ENCODE data around the gene CBS.
"Not testable (repeated sequence)": the region's sequence is repeated elsewhere in the genome, so short reads cannot be mapped to it uniquely, and the experiment has no call there.

The CBS gene

GRCh38 chr21:43023175-43023574 lies 52.5 kb downstream of the CBS start:
- no peak for DNase-seq

DNA sequence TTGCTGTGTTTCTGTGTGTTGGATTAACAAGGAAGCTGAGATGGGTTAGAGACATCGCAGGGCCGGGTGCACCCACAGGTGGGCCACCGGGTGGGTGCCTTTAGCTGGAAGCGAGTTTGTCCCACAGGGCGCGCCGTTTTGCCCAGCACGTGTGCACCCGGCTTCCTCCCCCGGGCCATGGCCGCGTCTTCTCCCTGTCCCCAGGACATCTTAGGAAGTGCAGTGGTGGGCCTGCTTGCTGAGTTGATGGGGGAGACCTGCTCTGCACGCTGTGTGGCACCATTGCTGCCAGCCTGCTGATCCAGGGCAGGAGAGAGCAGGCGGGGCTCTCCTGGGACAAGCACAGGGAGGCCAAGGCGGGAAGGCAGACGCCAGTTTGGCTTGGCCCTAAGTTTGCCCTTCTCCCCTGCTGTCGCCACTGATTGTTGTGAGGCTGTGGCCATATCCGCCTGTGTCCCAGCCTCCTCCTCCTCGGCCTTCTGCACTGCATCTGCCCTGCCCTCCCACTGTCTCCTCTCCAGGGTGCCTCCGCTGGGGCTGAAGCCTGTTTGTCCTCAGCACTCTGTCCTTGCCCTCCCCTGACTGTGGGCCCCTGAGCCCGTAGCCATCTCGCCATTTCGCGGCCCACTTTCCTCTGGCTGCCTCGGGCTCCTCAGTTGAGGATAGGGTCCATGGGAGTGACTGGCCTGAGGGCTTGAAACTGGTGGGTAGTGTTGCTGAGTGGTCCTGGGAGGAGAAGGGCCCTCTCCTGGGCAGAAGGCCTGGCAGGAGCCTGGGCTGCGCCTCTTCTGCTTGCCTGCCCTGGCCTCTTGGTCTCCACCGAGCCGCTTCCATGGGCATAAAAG lies 53.7 kb downstream of the CBS start:
- DNase-seq = no peak

GRCh38 chr21:43021191-43021590 lies 54.4 kb downstream of the CBS start:
- no peak for DNase-seq

- DNase-seq = no peak
These were observed 54.9 kb downstream of the CBS start for GRCh38 chr21:43020771-43021170.

DNA sequence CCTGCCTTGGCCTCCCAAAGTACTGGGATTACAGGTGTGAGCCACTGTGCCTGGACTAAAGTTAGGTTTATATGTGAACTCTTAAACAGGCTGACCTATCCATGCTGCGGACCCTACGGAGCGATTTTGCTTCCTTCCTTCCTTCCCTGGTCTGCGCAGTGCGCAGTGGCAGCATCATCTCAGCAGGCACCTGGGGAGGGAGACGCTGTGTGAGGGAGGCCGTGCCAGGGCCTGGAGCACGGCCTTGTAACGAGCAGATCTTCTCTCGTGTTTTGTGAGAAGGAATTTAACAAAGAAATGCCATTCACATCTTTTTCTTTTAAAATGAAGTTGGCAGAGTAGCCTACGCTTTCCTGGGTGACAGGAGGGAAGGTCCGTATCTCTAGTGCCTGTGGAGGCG lies 55.5 kb downstream of the CBS start:
- DNase-seq = no peak

DNA sequence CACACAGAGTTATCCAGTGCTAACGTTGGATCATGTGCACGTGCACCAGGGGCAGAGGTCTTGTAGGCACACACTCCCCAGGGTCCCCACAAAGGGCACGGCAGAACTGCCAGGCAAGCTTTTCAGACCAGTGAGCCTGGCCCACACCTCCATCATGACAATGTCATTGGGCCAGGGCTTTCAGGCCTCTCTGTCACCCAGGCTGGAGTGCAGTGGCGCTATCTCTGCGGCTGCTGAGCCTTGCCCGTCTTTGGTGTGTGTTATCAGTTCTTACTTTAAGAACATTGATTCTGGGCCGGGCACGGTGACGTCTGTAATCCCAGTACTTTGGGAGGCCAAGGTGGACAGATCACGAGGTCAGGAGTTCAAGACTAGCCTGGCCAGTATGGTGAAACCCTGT lies 57.1 kb downstream of the CBS start:
- no peak for DNase-seq

DNA sequence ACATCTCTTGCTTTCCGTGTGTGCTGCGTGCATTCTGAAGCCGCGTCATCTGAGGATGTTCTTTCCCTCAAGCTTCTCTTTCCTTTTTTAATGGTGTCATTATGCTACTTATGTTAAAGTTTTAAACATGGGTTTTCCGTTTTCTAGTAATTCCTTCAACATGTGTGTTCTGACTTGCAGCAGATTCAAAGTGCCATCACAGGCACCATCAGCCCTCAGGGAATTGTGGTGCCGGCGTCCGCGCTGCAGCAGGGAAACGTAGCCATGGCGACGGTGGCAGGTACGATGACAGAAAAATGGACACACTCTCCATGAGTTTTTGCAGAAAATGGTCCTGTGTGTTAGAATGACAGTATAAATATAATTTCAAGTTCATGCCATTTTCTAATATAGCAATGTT lies 58.9 kb downstream of the CBS start:
- no peak for DNase-seq

- DNase-seq = no peak
These were observed 59.6 kb downstream of the CBS start for GRCh38 chr21:43015906-43016540.

DNA sequence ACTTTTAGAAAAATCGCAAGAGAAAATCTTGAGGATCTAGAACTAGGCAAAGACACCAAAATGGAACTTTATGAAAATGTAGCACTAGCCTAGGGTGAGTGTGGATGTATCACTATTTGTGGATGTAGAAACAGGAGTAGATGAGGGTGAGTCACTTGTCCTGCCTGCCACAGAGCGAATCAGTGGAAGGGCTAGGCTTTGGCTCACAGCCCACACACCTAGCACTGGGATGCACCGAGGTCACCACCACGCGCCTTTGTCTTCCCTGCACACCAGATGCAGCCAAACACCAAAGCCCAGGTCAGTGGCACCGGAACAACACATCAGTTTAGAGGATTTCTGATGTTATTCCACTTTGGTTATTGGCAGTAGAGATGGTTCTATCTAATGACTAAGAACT lies 63.0 kb downstream of the CBS start:
- DNase-seq = no peak

GRCh38 chr21:43006874-43007208 lies 68.8 kb downstream of the CBS start:
- DNase-seq = no peak

DNA sequence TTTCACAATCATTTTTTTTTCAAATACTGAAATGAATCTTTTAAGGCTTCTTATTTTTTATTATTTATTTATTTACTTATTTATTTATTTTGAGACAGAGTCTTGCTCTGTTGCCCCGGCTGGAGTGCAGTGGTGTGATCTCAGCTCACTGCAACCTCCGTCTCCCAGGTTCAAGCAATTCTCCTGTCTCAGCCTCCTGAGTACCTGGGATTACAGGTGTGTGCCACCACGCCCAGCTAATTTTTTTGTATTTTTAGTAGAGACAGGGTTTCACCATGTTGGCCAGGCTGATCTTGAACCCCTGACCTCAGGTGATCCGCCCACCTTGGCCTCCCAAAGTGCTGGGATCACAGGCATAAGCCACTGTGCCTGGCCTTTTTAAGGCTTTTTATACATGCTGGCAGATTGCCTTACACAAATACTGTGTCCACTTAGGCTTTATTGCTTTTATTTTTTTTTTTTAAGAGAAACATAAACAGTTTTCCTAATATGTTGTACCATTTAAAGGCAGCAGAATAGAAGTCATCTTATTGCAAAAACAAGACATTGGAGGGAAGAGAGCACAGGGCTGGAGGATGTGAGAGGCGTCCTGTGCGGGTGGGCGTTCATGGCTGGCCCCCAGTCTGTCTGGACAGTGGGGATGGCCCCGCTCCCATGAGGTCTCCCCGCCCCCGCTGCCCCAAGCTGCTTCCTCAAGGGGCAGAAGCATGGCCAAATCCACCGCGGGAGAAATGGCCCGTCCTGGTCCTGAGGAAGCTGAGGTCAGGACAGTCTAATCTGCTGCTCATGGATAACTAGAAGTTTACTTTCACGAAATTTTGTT lies 69.4 kb downstream of the CBS start:
- not testable (repeated sequence) for DNase-seq

- DNase-seq = no peak
These were observed 70.0 kb downstream of the CBS start for GRCh38 chr21:43005635-43006034.

- no peak for DNase-seq
These were observed 70.7 kb downstream of the CBS start for GRCh38 chr21:43004926-43005325.
